HG02623 (cell line): ENCODE measurements around the gene SLC22A4.

Source experiments
- ATAC-seq: cut with Tn5 transposase; IDR thresholded peaks from one replicate; pipeline ENCODE4 v1.9.1; 2021; ENCODE audit warnings: moderate library complexity; ENCODE audit not compliant: unreplicated experiment

The SLC22A4 gene

DNA sequence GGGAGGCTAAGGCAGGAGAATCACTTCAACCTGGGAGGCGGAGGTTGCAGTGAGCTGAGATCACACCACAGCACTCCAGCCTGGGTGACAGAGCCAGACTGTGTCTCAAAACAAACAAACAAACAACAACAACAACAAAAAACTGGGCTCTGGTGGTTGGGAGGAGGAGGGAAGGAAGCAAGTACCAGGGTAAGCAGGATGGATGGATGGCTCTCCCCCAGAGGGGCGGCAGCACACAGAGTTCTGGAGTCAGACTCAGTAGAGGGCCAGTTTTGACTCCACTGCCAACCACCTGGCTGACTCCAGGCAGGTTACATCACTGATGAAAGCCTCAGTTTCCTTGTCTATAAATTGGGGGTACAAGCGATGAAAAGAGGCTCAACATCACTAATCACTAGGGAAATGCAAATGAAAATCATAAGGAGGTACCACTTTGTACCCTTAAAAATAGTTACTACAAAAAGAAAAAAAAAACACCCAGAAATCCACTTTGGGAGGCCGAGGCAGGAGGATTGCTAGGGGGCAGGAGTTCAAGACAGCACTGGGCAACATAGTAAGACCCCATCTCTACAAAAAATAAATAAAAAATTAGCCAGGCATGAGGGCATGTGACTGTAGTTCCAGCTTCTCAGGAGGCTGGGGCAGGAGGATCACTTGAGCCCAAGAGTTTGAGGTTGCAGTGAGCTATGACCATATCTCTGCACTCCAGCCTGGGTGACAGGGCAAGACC lies 3.2 kb downstream of the SLC22A4 start:
- no peak for ATAC-seq

DNA sequence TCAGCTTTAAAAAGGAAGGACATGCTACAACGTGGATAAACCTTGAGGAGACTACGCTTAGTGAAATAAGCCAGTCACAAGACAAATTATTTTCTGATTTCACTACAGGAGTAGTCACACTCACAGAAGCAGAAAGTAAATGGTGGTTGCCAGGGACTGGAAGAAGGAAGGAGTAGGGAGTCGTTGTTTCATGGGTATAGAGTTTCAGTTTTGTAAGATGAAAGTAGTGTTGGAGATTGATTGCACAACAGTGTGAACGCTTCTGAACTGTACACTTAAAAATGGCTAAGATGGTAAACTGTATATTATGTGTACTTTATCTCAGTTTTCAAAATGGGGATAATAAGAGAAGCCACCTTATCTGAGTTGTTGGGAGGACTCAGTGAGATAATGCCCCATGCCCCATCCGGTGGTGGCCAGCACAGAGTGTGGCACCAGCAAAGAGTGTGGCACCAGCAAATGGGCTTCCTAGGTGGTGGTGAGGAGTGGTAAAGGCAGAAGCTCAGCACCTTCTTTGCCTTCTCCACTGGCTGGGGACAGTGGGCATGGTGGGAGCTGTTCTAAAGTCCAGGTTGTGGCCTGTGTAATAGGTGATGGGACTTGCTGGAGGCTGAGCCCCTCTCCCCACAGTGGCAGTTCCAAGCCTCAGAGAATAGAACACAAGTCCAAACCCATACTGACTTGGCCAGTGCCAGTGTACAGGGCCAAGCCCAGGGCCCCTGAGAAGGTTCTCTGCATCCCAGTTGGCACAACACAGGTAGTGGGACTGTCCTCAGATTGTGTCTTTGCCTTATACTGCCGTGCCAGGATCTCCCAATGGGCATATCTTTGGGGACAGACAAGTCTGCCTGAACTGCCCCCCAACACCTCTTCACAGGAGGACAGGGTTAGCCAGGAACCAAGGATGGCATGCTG lies 4.4 kb downstream of the SLC22A4 start:
- ATAC-seq: no peak

DNA sequence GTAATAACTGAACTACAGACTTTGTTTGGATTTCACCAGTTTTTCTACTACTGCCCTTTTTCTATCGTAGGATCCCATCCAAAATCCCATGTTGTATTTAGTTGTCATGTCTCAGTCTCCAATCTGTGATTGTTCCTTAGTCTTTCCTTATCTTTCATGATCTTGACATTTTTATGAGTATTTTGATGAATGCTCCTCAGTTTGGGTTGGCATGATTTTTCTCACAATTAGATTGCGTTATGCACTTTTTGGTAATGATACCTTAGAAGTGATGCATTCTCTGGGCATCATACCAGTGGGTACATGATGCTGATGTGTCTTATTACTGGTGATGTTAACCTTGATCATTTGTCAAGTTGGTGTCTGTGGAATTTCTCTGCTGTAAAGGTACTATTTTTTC lies 5.7 kb downstream of the SLC22A4 start:
- no peak for ATAC-seq

DNA sequence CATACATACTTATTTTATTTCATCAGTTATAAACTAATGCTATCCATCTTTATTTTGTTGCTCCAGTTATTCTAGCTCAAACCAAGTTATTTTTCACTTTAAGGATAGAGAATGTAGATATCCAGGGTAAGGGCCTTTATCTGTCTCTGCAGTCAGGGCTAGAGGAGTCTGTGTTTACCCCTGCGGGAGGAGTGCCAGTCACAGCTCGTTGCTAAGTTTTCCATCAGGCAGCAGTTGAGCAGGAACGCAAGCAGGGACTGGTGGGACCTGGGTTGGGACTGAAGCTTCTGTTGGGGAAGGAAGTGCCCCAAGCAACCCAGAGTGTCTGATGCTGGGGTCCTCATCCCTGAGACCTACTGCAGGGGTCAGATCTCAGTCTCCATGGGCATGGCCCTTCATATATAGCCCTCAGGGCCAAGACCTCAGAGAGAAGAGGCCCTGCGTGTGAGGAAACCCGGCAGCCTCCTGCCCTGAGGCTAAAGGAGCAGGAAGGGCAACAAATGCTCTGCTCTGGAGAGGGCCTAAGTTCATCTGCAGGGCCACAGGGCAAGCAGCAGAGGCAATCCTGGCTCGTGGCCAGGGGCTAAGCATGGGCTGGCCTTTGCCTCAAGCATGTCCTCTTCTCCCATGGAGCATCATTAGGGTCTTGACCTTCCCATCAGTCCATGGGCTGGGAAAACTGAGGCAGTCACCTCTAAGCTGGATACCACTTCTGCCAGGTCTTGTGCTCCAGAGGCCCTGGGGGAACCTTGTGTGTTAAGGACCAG lies 6.6 kb downstream of the SLC22A4 start:
- ATAC-seq: no peak

DNA sequence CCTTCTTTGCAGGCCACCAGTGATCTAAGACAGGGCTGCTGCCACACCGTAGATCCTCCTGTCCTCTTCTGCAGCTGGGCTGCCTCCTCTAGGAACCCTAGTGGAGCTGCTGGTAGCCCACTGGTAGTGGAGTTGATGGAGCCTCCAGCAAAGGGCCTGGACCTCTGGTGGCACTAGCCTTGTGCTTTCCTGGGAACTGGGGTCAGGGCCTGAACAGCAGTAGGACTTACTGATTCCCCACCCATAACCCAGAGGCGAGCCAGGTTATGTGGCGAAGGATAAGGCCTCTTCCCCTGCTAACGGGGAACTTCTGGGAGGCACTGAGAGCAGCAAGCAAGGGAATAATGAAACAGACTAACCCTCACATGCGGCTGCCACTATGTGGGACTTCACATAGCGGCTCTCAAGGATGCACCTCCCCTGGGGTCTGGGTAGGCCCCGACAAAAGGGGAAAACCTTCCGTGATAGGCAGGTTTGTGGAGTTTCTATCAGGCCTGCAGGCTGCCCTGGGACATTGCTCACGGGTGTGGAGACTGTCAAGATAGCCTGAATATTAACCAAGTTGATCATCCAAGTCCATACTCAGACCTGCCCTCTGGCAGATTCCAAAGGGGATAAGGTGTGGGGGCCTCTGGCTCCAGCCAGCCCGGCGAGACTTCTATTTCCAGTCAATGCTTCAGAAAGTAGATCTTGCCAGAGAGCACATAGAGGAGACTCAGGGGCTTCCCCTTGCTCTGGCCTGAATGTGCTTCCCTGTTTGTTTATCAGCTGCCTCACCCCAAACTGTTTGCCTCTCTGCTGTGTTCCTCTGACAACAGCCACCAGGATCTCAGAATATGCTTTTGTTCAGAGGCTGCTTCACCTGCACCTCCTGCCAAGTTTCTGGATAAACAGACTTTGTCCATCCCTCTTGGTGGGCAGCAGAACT lies 7.4 kb downstream of the SLC22A4 start:
- no peak for ATAC-seq

DNA sequence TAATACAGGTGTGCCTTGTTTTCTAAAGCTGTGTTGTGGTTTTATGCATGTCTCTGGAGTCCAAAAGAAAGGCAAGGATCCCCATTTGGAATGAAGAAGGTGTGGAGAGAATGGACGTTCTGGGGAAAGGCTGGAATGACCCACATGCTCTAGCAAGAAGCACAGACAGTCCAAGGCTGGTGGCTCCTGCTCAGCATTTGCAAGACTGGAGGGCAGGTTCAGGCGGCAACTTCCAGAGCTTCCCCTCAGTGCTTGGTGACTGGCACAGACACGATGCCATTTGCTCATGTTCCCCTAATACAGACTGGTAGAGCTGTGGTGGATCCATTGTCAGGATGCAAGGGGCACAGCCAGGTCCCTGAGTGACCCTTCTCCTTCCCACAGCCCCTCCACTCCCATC lies 8.2 kb downstream of the SLC22A4 start:
- ATAC-seq: no peak

DNA sequence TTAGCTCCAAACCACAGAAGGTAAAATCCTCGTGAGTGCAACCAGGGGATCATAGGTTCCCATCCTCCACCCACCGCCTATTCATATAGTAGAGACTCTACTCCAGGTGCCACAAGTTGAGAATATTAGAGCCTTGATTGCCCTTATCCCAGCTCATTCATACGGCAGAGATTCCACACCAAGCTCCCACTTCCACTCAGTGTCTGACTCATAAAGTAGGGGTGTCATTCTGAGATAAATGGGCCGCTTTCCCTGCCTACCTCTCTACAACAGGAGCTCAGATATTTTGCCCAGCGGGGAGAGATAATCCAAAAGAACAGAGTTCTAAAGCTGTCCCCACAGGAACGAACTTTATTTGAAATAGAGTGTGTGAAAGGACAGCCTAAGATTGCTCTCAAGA lies 9.4 kb downstream of the SLC22A4 start:
- ATAC-seq: no peak

DNA sequence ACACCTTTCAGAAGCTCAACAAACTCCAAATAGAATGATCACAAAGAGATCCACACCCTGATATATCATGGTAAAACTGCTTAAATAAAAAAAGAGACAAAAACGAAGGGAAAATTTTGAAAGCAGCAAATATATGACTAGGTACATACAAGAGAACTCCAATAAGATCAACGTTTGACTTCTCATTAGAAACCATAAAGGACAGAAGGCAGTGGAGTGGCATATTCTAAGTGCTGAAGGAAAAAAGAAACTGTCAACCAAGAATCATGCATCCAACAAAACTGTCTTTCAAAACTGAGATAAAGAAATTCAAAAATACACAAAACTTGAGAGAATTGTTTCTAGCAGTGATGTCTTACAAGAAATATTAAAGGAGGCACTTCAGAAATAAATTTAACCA lies 11.2 kb downstream of the SLC22A4 start:
- ATAC-seq: no peak

DNA sequence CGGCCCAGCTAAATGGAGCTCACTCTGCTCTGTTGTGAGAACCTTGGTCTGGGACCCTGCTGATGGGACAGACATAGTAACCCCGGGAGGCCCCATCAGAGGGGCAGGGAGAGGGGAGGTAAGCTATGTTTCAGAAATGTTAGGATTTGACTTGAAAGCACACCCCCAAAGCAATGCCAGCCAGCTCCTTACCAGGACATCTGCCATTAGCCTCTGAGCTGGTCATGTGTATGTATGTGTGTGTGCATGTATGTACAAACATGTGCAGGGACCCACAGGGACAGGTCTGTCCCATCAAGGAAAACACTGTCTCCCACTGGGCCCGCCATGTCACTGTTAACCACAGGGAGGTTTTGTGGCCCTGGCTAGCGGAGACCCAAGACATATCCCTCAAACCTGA lies 14.5 kb downstream of the SLC22A4 start:
- ATAC-seq: no peak

DNA sequence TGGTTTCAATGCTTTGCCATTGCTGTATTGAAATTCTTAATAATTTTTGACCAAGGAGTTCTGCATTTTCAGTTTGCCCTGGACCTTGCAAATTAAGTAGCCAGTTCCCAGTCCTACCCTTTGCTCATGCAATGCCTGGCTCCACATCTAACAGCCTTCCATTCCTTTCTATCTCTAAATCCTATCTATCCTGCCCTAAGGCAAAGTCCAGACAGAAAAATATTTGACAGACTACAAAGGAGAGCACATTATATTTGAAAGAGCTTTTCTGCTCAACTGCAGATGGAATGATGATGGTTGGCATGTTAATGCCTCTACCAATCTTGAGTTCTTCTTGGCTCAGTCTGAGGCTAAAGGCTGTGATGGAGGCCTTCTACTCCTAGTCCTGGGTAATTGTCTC lies 15.5 kb downstream of the SLC22A4 start:
- ATAC-seq: no peak

DNA sequence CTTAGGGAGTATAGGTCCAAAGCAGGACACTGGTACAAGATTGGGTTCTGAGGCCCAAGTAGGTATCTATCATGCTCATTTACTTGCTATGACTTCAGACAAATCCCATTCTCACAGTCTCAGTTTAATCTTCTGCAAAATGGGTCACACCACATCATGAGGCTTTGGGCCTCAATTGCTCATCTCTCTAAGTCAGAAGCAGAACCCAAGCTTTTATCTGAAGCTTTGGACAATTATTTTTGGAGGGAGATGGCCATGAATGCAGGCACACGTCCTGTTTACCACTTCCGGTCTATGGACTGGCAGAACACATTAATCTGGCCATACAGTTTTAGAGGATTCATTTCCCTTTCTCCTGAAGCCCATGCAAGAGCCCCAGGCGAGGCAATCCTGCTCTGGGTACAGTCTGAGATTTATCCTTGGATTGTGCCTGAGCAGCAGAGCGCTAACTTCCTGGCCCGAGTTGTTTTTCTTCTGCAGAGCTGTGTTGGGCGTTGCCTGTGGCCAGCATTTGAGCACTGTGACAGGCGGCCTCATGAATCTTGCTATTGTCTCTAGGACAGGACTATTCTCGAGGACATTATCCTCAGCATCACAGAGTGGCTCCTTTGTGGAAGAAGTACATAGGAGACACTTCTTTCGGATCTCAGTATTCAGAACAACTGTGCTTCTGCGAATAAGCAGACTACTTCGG lies 16.1 kb downstream of the SLC22A4 start:
- ATAC-seq: no peak

DNA sequence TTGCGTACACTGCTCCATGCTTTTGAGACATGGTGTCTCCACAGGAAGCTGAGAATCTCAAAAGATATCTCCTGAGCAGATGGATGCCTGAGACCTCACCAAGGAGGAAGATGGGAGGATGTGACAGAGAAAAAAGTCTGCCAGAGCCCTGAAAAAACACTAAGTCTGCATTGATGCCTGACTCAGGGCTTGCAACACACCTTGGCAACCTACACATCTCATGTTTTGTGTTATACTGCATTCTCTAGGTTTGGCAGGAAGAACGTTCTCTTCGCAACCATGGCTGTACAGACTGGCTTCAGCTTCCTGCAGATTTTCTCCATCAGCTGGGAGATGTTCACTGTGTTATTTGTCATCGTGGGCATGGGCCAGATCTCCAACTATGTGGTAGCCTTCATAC lies 19.2 kb downstream of the SLC22A4 start:
- no peak for ATAC-seq

DNA sequence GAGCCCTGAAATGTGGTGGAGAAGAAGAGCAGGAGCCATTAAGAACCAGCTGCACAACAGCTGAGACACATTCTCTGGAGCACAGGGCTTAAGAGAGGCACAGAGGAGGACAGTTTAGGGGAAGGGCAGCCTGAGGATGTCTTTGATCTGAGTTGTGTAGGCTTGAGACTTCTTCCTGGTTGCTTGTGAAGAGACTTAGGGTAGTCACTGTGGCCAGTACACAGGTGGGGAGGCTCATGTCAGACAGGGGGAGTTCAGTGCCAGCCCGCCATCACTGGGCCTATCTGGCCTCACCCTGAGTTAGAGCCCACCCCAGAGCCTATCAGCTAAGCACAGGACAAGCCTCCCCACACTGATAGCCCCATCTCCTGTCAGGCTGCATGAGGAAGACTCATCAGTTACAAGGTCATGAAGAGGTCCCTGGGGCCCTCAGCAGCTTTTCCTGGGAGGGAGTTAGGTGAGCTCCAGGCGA lies 19.8 kb downstream of the SLC22A4 start:
- ATAC-seq: no peak

DNA sequence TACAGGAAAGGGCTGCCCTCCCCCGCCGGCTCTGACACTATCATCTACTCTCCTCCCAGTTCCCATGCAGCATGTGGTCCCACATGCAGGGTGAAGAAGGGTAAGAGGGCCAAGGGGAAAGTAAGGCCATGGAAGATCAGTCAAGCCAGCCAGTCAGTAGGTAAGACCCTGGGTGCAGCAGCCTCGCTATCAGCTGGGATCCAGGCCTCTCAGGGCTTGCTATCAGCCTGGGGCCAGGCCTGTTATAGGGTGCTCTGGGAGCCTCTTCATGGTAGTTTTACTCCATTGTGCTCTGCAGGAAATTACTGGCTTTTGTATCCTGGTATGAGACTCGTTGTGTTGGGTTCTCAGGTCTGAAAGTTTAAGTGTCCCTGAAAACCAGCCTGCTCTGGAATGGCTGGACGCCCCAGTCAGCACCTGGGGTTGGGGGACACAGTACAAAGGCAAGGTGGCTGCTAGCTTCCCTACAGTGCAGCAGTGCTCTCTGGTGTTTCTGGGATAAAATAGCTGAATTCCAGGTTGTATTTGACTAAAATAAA lies 21.4 kb downstream of the SLC22A4 start:
- no peak for ATAC-seq

DNA sequence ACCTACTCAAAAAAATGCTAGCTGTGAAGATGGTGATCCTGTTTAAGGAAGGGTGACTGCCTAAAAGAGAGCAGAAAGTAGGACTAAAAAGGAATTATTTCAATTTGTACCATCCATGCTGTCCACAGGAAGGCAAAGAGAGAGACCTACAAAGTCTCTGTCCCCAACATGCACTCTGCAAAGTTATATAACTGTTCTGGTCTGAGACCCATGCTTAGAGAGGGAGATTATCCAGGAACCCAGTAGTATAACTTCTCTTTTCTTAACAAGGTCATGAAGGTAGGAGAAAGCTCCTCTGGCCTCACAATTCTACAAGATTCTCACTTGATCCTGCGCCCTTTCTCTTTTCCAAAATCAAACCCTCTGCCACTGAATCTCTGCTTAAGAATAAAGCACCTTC lies 25.8 kb downstream of the SLC22A4 start:
- no peak for ATAC-seq

DNA sequence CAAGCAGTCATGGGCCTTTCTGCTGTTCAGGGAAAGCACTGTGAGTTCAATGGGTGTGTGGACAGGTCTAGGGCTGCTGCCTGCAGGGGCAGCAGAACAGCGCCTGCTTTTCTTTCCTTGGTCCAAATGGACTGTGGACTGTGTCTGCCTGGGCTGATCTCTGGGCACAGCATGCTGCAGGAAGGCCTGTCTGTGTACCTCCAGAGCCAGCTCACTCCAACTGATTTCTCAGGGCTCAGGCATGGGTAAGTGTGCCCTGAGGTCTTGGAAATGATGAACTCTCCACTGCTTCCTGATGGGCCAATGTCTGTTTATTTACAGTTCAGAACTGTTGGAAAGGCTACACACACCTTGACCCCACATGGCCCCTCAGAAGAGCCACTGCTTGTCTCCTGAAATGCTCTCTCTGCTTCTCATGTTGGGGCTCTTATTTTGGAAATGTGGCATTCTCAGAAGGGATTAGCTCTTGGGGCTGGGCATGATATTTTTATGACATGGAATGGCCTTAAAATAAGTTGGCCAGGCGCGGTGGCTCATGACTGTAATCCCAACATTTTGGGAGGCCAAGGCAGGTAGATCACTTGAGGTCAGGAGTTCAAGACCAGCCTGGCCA lies 27.0 kb downstream of the SLC22A4 start:
- no peak for ATAC-seq

DNA sequence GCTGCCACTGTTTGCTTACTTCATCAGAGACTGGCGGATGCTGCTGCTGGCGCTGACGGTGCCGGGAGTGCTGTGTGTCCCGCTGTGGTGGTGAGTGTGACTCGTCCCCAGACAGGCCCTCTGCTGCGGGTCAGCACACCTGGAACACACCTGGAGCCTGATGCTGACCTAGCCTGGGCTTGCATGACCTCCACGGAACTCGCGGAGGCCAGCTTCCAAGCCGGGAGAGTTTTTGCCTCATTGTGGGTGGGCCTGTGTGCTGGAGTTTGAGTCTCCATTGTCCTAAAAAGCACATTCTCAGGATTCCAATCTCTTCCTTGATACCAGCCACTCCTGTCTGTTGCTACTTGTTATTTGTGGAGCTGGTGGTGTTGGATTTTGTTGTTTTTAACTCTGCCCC lies 28.1 kb downstream of the SLC22A4 start:
- ATAC-seq: no peak

DNA sequence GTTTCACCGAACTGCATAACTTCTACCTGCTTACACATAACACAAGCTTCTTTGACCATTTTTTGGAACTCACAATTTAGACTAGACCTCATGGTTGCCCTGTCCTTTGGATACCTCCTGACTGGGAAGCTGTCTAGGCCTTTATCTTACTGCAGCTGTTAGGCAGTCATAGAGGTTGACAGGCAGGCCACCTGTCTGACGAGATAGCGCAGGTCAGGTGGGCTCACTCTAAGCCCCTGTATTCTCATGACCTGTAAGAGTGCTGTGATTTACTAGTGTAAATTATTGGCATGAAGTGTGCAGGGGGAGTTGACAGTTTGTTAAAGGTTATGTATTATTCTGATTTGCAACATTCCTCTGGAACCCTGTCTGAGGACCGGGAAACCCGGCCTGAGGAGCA lies 29.0 kb downstream of the SLC22A4 start:
- no peak for ATAC-seq

DNA sequence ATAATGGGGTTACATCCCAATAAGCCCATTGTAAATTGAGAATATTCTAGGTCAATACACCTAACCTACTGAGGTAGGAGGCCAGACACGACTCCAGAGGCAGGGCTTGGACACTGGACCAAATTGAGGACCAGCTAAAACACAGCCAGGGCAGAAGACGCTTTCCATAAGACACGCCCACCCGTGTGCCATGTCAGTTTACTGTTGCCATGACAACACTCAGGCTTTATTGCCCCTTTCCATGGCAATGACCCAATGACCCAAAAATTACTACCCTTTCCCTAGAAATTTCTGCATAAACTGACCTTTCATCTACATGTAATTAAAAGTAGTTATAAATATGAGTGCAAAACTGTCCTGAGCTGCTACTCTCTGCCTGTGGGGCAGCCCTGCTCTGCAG lies 31.5 kb downstream of the SLC22A4 start:
- no peak for ATAC-seq
